SK-N-SH treated with all-trans-retinoic acid at 6 μM for 48 hours (cell line): Measurements from ENCODE around the gene SMS.

Experiments used
- CSDC2 ChIP-seq: fragments of 250-450 bp; sonication (Bioruptor Pico); IDR thresholded peaks from 2 replicates; pipeline ENCODE4 v1.5.0; 2020; ENCODE audit warnings: mild to moderate bottlenecking, moderate library complexity
- GLIS3 ChIP-seq: fragments of 250-450 bp; sonication (Bioruptor Pico); IDR thresholded peaks from 2 replicates; pipeline ENCODE4 v1.5.0; 2020; ENCODE audit warnings: mild to moderate bottlenecking, moderate library complexity
- ISL1 ChIP-seq: fragments of 250-450 bp; sonication (Bioruptor Pico); IDR thresholded peaks from 2 replicates; pipeline ENCODE4 v2.1.2; 2022; ENCODE audit warnings: mild to moderate bottlenecking, moderate library complexity
- PPARA ChIP-seq: fragments of 250-450 bp; sonication (Bioruptor Pico); IDR thresholded peaks from 2 replicates; pipeline ENCODE4 v1.5.0; 2020; ENCODE audit warnings: mild to moderate bottlenecking, borderline replicate concordance
- ZFP3 ChIP-seq: fragments of 250-450 bp; sonication (Bioruptor Pico); IDR thresholded peaks from 2 replicates; pipeline ENCODE4 v1.5.0; 2020; ENCODE audit warnings: mild to moderate bottlenecking, moderate library complexity
- ZFP30 ChIP-seq: fragments of 450-650 bp; formaldehyde crosslinking; IDR thresholded peaks from 2 replicates; pipeline ENCODE4 v1.5.0; 2022; ENCODE audit warnings: mild to moderate bottlenecking, moderate library complexity
- TF ChIP-seq, protein P1 (sequence below): fragments of 250-450 bp; sonication (Bioruptor Pico); IDR thresholded peaks from 2 replicates; pipeline ENCODE4 v1.8.0; 2020; ENCODE audit warnings: mild to moderate bottlenecking, moderate library complexity, borderline replicate concordance

GRCh38 chrX:21962361-21962760 lies 21.9 kb downstream of the SMS start:
- TF ChIP-seq, protein P1, sequence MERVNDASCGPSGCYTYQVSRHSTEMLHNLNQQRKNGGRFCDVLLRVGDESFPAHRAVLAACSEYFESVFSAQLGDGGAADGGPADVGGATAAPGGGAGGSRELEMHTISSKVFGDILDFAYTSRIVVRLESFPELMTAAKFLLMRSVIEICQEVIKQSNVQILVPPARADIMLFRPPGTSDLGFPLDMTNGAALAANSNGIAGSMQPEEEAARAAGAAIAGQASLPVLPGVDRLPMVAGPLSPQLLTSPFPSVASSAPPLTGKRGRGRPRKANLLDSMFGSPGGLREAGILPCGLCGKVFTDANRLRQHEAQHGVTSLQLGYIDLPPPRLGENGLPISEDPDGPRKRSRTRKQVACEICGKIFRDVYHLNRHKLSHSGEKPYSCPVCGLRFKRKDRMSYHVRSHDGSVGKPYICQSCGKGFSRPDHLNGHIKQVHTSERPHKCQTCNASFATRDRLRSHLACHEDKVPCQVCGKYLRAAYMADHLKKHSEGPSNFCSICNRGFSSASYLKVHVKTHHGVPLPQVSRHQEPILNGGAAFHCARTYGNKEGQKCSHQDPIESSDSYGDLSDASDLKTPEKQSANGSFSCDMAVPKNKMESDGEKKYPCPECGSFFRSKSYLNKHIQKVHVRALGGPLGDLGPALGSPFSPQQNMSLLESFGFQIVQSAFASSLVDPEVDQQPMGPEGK (CRISPR knock-in tag), result no peak
- no peak for TF ChIP-seq PPARA (CRISPR knock-in tag)
- TF ChIP-seq ZFP3 (CRISPR knock-in tag), result no peak
- TF ChIP-seq GLIS3, result no peak
- TF ChIP-seq CSDC2 (CRISPR knock-in tag), result no peak
- no peak for TF ChIP-seq ZFP30
- no peak for TF ChIP-seq ISL1
